GM18870 (cell line): ENCODE data around the gene MUSTN1.

ENCODE experiments used
- ATAC-seq: cut with Tn5 transposase; IDR thresholded peaks from one replicate; pipeline ENCODE4 v1.9.1; 2021; ENCODE audit warnings: moderate library complexity; ENCODE audit not compliant: unreplicated experiment

MUSTN1 gene

GRCh38 chr3:52836471-52836845 lies 1.6 kb upstream of the MUSTN1 start:
- ATAC-seq: no peak

GRCh38 chr3:52835766-52836470 lies 1.1 kb upstream of the MUSTN1 start:
- ATAC-seq: no peak

- ATAC-seq: no peak
Measured at GRCh38 chr3:52833202-52833601, 1.6 kb downstream of the MUSTN1 start.

- no peak for ATAC-seq
Measured at GRCh38 chr3:52831500-52832301, 3.1 kb downstream of the MUSTN1 start.

GRCh38 chr3:52830535-52831258 lies 4.1 kb downstream of the MUSTN1 start, which contains the start of gene ITIH4:
Gene ITIH4 (minus strand): TSS chr3:52830672. CDS start chr3:52830642, 30 bp downstream.
- ATAC-seq: no peak

- no peak for ATAC-seq
Measured at GRCh38 chr3:52829906-52830463, 4.8 kb downstream of the MUSTN1 start.

- ATAC-seq: no peak
Measured at GRCh38 chr3:52829482-52829881, 5.3 kb downstream of the MUSTN1 start.

GRCh38 chr3:52827866-52828376 lies 6.9 kb downstream of the MUSTN1 start:
- no peak for ATAC-seq

GRCh38 chr3:52827441-52827840 lies 7.4 kb downstream of the MUSTN1 start:
- ATAC-seq: no peak

GRCh38 chr3:52824037-52824436 lies 10.8 kb downstream of the MUSTN1 start:
- ATAC-seq: no peak

GRCh38 chr3:52822363-52822762 lies 12.5 kb downstream of the MUSTN1 start:
- no peak for ATAC-seq

- no peak for ATAC-seq
Measured at GRCh38 chr3:52820736-52821135, 14.1 kb downstream of the MUSTN1 start.

GRCh38 chr3:52819936-52820335 lies 14.9 kb downstream of the MUSTN1 start:
- ATAC-seq: no peak

- no peak for ATAC-seq
Measured at GRCh38 chr3:52817860-52818259, 17.0 kb downstream of the MUSTN1 start.

- no peak for ATAC-seq
Measured at GRCh38 chr3:52817221-52817620, 17.6 kb downstream of the MUSTN1 start.

GRCh38 chr3:52816654-52817053 lies 18.2 kb downstream of the MUSTN1 start:
- no peak for ATAC-seq

GRCh38 chr3:52816199-52816598 lies 18.6 kb downstream of the MUSTN1 start:
- no peak for ATAC-seq

GRCh38 chr3:52813810-52814209 lies 21.0 kb downstream of the MUSTN1 start:
- ATAC-seq: no peak

- ATAC-seq: no peak
Measured at GRCh38 chr3:52811452-52812011, 23.3 kb downstream of the MUSTN1 start.

- no peak for ATAC-seq
Measured at GRCh38 chr3:52810923-52811322, 23.9 kb downstream of the MUSTN1 start.
